Endometrial microvascular endothelial cells (primary cell): ENCODE data around the gene CD79B. TPM values are rescaled to one million over a fixed set of nuclear protein-coding genes. Genes with fewer than 3 reads are reported as not detected.
"Not testable (repeated sequence)": the region's sequence is repeated elsewhere in the genome, so short reads cannot be mapped to it uniquely, and the experiment has no call there.

Source experiments
- in situ Hi-C: cut with HindIII; loops from 2 replicates; pipeline ENCODE4 v1.10.0; 2017; ENCODE audit warnings: low sequenced_read_pairs, low pct_unique_long_range_greater_than_20kb; ENCODE audit errors: inconsistent ontology term
- total RNA-seq: library from RNA; depleted of rRNA; stranded (reverse); fragments of >200 nt; gene quantifications from one replicate; pipeline ENCODE4 v1.2.3, GENCODE V29; 2015; ENCODE audit errors: inconsistent ontology term

CD79B gene
- total RNA-seq, 1 donor from 2014 or later: 0.93 TPM

DNA sequence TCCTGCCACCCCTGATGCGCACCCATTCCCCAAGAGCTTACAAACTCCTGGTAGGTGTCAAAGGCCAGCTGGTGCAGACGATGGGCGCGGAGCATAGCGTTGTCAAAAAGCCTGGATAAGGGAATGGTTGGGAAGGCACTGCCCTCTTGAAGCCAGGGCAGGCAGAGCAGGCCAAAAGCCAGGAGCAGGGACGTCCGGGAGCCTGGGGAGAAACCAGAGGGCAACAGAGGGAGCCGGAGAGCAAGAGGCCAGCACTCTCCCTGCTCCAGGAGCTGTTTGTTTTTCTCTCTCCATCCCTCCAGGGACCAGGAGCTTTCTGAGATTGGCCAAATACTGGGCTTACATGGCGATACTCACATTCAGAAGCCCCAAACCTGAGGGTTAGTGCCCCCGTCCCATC, 13.8 kb downstream of the CD79B start:
- in situ Hi-C loops: no loop called here

DNA sequence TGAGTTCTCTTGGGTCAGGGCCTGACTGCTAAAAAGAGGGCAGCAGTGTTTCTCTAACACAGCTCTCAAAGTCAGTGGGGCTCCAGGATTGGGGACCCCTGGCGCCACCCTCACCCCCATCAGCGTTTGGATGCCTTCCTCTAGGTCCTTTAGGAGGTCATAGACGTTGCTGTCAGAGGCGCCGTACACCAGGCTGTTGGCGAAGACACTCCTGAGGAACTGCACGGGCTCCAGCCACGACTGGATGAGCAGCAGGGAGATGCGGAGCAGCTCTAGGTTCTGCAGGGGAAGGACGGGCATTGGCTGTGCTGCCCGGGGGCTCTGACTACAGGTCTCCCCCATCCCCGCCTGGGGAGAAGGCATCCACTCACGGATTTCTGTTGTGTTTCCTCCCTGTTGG, 14.5 kb downstream of the CD79B start:
- in situ Hi-C loops: no loop called here

DNA sequence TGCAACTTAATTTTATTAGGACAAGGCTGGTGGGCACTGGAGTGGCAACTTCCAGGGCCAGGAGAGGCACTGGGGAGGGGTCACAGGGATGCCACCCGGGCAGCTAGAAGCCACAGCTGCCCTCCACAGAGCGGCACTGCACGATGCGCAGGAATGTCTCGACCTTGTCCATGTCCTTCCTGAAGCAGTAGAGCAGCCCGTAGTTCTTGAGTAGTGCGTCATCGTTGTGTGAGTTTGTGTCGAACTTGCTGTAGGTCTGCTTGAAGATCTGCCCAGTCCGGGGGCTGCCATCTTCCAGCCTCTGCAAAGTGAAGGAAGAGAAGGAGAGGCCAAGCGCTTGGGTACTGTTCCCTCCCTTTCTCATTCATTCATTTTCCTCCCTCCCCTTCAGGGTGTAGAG, 14.9 kb downstream of the CD79B start:
- in situ Hi-C loops: not testable (repeated sequence)

GRCh38 chr17:63916566-63917185, 15.5 kb downstream of the CD79B start:
- in situ Hi-C loops: no loop called here

GRCh38 chr17:63915753-63916152, 16.4 kb downstream of the CD79B start:
- in situ Hi-C loops: not testable (repeated sequence)

DNA sequence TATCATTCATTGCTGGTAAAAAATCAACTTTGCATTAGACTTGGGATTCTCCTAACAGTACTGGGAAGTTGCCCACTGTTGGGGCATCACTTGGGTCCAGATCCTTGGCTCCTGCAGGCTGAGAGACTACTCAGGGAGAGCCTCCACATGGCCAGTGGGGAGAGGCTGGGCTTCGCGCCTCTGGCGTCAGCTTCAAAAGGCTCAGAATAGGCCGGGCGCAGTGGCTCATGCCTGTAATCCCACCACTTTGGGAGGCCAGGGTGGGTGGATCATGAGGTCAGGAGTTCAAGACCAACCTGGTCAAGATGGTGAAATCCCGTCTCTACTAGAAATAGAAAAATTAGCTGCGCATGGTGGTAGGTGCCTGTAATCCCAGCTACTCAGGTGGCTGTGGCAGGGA, 17.7 kb downstream of the CD79B start:
- in situ Hi-C loops: no loop called here

- in situ Hi-C loops: no loop called here
Measured at GRCh38 chr17:63911657-63912100, 20.5 kb downstream of the CD79B start.

GRCh38 chr17:63911041-63911635, 21.0 kb downstream of the CD79B start, which contains the start of gene CSHL1:
Gene CSHL1 (minus strand): TSS chr17:63911258. CDS start chr17:63911196, 62 bp downstream.
- in situ Hi-C loops: no loop called here

GRCh38 chr17:63910096-63910495, 22.0 kb downstream of the CD79B start:
- in situ Hi-C loops: no loop called here

GRCh38 chr17:63909586-63909985, 22.5 kb downstream of the CD79B start:
- in situ Hi-C loops: not testable (repeated sequence)

- in situ Hi-C loops: not testable (repeated sequence)
Measured at GRCh38 chr17:63907161-63907778, 24.9 kb downstream of the CD79B start.

GRCh38 chr17:63904796-63905195, 27.3 kb downstream of the CD79B start:
- in situ Hi-C loops: not testable (repeated sequence)

- in situ Hi-C loops: not testable (repeated sequence)
Measured at GRCh38 chr17:63903787-63904201, 28.3 kb downstream of the CD79B start.

- in situ Hi-C loops: not testable (repeated sequence)
Measured at GRCh38 chr17:63901971-63902370, 30.2 kb downstream of the CD79B start.

- in situ Hi-C loops: not testable (repeated sequence)
Measured at GRCh38 chr17:63898899-63899798, 33.0 kb downstream of the CD79B start.

DNA sequence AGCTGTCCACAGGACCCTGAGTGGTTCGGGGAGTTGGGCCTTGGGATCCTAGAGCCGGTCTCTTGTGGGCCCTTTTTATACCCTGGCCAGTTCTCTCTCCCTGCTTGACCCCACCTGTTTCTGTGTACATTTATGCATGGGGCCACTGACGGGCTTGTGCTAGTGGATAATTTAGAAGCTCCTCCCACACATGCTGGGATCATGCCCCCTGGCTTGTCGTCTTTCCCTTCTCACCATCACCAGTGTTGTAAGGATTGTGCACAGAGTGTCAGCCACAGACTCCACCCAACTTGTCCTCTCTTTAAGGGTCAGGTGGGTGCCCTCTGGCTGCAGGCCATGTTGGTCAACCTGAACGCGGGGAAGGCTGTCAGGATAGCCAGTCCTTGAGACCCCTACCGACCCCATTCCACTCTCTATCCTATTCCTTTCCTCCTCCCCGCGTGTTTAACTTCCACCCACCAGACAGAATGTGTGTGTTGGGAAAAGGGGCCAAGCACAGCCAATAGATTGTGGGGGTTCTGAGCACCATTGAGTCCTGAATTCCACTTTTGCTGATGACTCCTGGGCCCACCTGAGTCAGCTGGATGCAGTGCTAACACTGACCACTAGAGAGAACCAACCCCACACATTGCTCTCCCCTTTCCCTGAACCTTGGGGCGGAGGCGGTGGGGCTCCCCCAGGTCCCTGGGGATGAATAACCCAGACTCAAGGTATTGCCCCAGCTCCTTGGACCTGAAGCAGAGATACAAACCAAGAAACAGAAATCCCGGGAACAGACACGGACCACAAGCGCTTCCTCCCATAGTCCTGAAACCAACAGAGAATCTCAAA, 35.4 kb downstream of the CD79B start, which contains the start of gene CSH1:
Gene CSH1, minus strand, starts transcription at position 51 of the 831 bp plus-strand sequence. CDS start 63 bp downstream, outside the sequence.
- in situ Hi-C loops: not testable (repeated sequence)

GRCh38 chr17:63894821-63895220, 37.3 kb downstream of the CD79B start:
- in situ Hi-C loops: not testable (repeated sequence)

- in situ Hi-C loops: not testable (repeated sequence)
Measured at GRCh38 chr17:63894021-63894420, 38.1 kb downstream of the CD79B start.
